Sigmoid colon (tissue), 7 donors: ENCODE results near the gene ABAT. TPM values are rescaled to one million over a fixed set of nuclear protein-coding genes. Genes with fewer than 3 reads are reported as not detected.

ENCODE experiments used
- DNase-seq: peaks from one replicate; pipeline ENCODE4 v3.0.0-alpha.2; 2019
- H3K27ac ChIP-seq, 4 donors: fragments of 200-600 bp; sonication (generic); one replicate each; pipeline ENCODE4 v1.5.1; 2016 to 2019; ENCODE audit warnings: mild to moderate bottlenecking in 1 of 4
- H3K27me3 ChIP-seq, 3 donors: fragments of 200-600 bp; sonication (generic); one replicate each; pipeline ENCODE4 v1.5.1; 2019; ENCODE audit warnings: mild to moderate bottlenecking in 1 of 3
- H3K36me3 ChIP-seq, 4 donors: fragments of 200-600 bp; sonication (generic); one replicate each; pipeline ENCODE4 v1.5.1; 2016 to 2019
- H3K4me1 ChIP-seq, 4 donors: fragments of 200-600 bp; sonication (generic); one replicate each; pipeline ENCODE4 v1.5.1; 2017 to 2019
- H3K4me3 ChIP-seq, 4 donors: fragments of 200-600 bp; sonication (generic); one replicate each; pipeline ENCODE4 v1.5.1; 2017 to 2019; ENCODE audit warnings: mild to moderate bottlenecking in 2 of 4, moderate library complexity in 1 of 4
- H3K9me3 ChIP-seq, 4 donors: fragments of 200-600 bp in 3 of 4; sonication (generic) in 3 of 4; one replicate each; pipeline versions ENCODE4 v1.5.1 to v1.6.1; 2013 to 2019
- EP300 ChIP-seq, 4 donors: sonication (generic); formaldehyde crosslinking; IDR thresholded peaks; one replicate each; pipeline ENCODE4 v1.6.1; 2017; ENCODE audit warnings: antibody characterized with exemption in 4 of 4
- POLR2A ChIP-seq, 2 donors: fragments of 450-650 bp; IDR thresholded peaks; one replicate each; pipeline ENCODE4 v1.6.1; 2016; ENCODE audit warnings: antibody characterized with exemption in 2 of 2, mild to moderate bottlenecking in 2 of 2, moderate library complexity in 2 of 2
- POLR2AphosphoS5 ChIP-seq, 4 donors: sonication (generic); formaldehyde crosslinking; IDR thresholded peaks; one replicate each; pipeline ENCODE4 v1.6.1; 2017; ENCODE audit warnings: antibody characterized with exemption in 4 of 4
- WGBS, 2 donors: extraction: QIAGEN DNeasy Blood & Tissue Kit; methylation state at CpG; one replicate each; pipeline ENCODE4 v1.1.7; 2013; 5-methylcytosine and 5-hydroxymethylcytosine counted together
- intact Hi-C: fragments of 100-400 bp; cut with DNase I; formaldehyde crosslinking; loops from one replicate; pipeline ENCODE4 v1.15.1; 2023
- polyA plus RNA-seq, 3 donors: library from polyadenylated mRNA; stranded (reverse); fragments of 200-250 nt; gene quantifications; one replicate each; pipeline ENCODE4 v1.2.3, GENCODE V29; 2013
- total RNA-seq, 4 donors: library from RNA; depleted of rRNA; stranded (reverse); fragments of >200 nt; gene quantifications; one replicate each; pipeline ENCODE4 v1.1.0, GENCODE V29; 2016
- TF ChIP-seq, protein P1 (sequence below), 4 experiments: fragments of 450-650 bp in 3 of 4; fragments of 200-600 bp in 1 of 4; IDR thresholded peaks; one replicate each; pipeline ENCODE4 v1.5.1; 2016 to 2019; ENCODE audit warnings: antibody characterized with exemption in 4 of 4, mild to moderate bottlenecking in 3 of 4, moderate library complexity in 2 of 4
- donor health status: healthy with polysubstance abuse.
- donor health status: Bipolar disorder and iron deficiency.
- donor health status: healthy.

ABAT gene
- total and polyA plus RNA-seq, 7 donors, result 4.1 to 12.0 (median 8.2) TPM

DNA sequence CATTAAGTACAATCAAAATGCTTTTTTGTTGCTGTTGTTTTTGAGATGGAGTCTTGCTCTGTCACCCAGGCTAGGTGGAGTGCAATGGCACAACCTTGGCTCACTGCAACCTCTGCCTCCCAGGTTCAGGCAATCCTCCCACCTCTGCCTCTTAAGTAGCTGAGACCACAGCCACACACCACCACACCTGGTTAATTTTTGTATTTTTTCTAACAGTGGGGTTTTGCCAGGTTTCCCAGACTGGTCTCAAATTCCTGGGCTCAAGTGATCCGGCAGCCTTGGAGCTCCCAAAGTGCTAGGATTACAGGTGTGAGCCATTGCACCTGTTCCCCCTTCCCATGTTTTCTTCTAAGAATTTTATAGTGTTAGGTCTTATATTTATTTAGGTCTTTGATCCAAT lies 4.9 kb upstream of the ABAT start:
- peaks cover 0 to 6% (median 4%) of the 10 kb centered on the region in 4 donors for H3K4me1 ChIP-seq
- no peak overlapping the region for H3K27ac ChIP-seq
- H3K4me3 ChIP-seq, result no peak overlapping the region
- peaks cover 0 to 30% (median under 1%) of the 10 kb centered on the region in 4 donors for H3K36me3 ChIP-seq
- no peaks in the 10 kb centered on the region for H3K9me3 ChIP-seq
- 94 to 95% methylated on average over 1 of the region's 1 CpG for WGBS, 2 donors
- no peak for TF ChIP-seq EP300 (IDR thresholded peaks at IDR 0.05)
- TF ChIP-seq POLR2A (IDR thresholded peaks at IDR 0.05), result no peak
- TF ChIP-seq, protein P1, sequence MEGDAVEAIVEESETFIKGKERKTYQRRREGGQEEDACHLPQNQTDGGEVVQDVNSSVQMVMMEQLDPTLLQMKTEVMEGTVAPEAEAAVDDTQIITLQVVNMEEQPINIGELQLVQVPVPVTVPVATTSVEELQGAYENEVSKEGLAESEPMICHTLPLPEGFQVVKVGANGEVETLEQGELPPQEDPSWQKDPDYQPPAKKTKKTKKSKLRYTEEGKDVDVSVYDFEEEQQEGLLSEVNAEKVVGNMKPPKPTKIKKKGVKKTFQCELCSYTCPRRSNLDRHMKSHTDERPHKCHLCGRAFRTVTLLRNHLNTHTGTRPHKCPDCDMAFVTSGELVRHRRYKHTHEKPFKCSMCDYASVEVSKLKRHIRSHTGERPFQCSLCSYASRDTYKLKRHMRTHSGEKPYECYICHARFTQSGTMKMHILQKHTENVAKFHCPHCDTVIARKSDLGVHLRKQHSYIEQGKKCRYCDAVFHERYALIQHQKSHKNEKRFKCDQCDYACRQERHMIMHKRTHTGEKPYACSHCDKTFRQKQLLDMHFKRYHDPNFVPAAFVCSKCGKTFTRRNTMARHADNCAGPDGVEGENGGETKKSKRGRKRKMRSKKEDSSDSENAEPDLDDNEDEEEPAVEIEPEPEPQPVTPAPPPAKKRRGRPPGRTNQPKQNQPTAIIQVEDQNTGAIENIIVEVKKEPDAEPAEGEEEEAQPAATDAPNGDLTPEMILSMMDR (IDR thresholded peaks at IDR 0.05), result no peak
- no peak for TF ChIP-seq POLR2AphosphoS5 (IDR thresholded peaks at IDR 0.05)
- H3K27me3 ChIP-seq, result no peaks in the 10 kb centered on the region
- intact Hi-C loops, result no loop called here
- DNase-seq, result no peak

- 92% methylated on average over 1 of the region's 1 CpG for WGBS, 2 donors
- Histone ChIP-seq H3K36me3 (peaks cover 0 to 24% (median 0%) of the 10 kb centered on the region in 4 donors), H3K27me3 (no peaks in the 10 kb centered on the region), H3K9me3 (no peaks in the 10 kb centered on the region), H3K4me1 (peaks cover 0 to 13% (median 9%) of the 10 kb centered on the region in 4 donors), H3K27ac (no peak overlapping the region), H3K4me3 (no peak overlapping the region)
- no peak for DNase-seq
- TF ChIP-seq EP300 (IDR thresholded peaks at IDR 0.05) (no peak), POLR2A (IDR thresholded peaks at IDR 0.05) (no peak)
- TF ChIP-seq, protein P1 (IDR thresholded peaks at IDR 0.05), result no peak
- intact Hi-C loops, result loop anchor here (5.0 kb wide), 1 partner anchor 197 kb away; the partner anchor contains the start of gene CARHSP1
These were observed 4.3 kb upstream of the ABAT start for GRCh38 chr16:8670014-8670560.

- WGBS, 2 donors, result 7 to 16% methylated on average over 24 of the region's 24 CpGs
- DNase-seq, result peak; percentile 65
- Histone ChIP-seq H3K4me3 (peak overlapping the region; percentile 27 to 64 (median 58)), H3K27me3 (no peaks in the 10 kb centered on the region), H3K27ac (peak overlapping the region in 2 of 4 donors; percentile 22 to 45), H3K36me3 (no peaks in the 10 kb centered on the region), H3K4me1 (peaks cover 0 to 14% (median 11%) of the 10 kb centered on the region in 4 donors), H3K9me3 (no peaks in the 10 kb centered on the region)
- intact Hi-C loops, result loop anchor here (2.0 to 5.0 kb wide), 2 partner anchors 125 to 193 kb away; partner anchors contain the start of gene CARHSP1
- TF ChIP-seq POLR2A (IDR thresholded peaks at IDR 0.05), result no peak
- TF ChIP-seq, protein P1 (IDR thresholded peaks at IDR 0.05), result no peak
These were observed 605 bp upstream of the ABAT start for GRCh38 chr16:8673611-8674412.

DNA sequence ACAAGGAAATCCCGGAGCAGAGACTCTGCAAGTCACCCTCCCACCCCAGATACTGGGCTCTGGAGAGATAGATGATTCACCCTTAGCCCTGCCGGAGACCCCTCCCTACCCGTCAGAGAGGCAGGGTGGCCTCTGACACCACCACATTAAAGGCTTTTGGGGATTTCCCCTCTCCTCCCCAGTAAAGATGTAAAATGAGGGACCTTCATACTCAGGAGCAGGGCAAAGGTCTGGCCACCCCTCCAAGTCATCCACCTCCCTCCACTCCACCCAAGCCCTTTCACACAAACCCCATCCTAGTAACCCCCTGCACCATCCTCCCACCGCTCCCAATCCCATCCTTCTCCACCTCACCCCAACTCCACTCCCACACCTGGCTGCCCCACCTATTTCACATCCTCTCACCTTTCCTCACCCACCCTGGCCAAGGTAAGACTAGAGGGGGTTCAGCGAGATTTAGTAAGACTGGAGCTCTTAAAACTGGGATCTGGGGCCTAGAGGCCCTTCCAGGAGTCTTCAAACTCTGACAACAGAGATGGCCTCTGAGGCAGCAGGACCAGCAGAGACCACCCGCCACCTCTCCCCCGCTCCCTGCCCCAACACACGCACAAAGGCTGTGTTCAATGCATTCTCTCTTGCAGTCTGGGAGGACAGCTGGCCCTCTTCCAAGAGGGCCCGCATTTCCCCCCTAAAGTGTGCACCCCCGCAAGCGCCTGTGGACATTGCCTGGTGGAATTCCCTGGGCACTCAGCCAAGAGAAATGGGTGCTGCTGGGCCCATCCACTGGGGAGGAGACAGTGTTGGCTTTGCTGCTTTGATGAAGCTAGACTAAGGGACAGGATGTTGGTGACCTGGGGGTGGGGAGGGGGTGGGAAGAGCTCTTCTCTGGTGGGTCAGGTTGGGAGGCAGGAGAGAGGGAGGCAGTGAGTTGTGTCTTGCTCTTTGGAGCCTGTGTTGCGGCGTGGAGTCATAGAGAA lies 1.1 kb downstream of the ABAT start:
- intact Hi-C loops, result no loop called here

More for the DNA sequence above, 1.1 kb downstream of the ABAT start:
- Histone ChIP-seq H3K27ac (no peak overlapping the region), H3K27me3 (no peaks in the 10 kb centered on the region), H3K36me3 (no peaks in the 10 kb centered on the region), H3K9me3 (no peaks in the 10 kb centered on the region), H3K4me1 (peaks cover 0 to 14% (median 11%) of the 10 kb centered on the region in 4 donors), H3K4me3 (peak overlapping the region in 3 of 4 donors; percentile 57 to 64 (median 60))
- TF ChIP-seq POLR2A (IDR thresholded peaks at IDR 0.05), result no peak
- TF ChIP-seq, protein P1 (IDR thresholded peaks at IDR 0.05), result no peak
- TF ChIP-seq EP300 (IDR thresholded peaks at IDR 0.05), result no peak
- TF ChIP-seq POLR2AphosphoS5 (IDR thresholded peaks at IDR 0.05), result no peak
- DNase-seq, result peak; percentile 66
- WGBS, 2 donors, result 60 to 63% methylated on average over 13 of the region's 13 CpGs
